Neural progenitor cell (in vitro differentiated cells): ENCODE data around the gene UTP11. TPM values are rescaled to one million over a fixed set of nuclear protein-coding genes. Genes with fewer than 3 reads are reported as not detected.

Experiments
- DNase-seq: peaks from one replicate; pipeline ENCODE4 v3.0.0-alpha.2; 2016; ENCODE audit warnings: low spot score
- H2AFZ ChIP-seq: fragments of 200-600 bp; sonication (generic); replicated peaks from 2 replicates; pipeline ENCODE4 v1.6.1; 2016; ENCODE audit warnings: antibody characterized with exemption
- H3F3A ChIP-seq: fragments of 200-600 bp; sonication (generic); 2 replicates; pipeline ENCODE4 v1.6.1; 2016; ENCODE audit warnings: antibody characterized with exemption, low read depth
- H3K27ac ChIP-seq: fragments of 200-600 bp; sonication (generic); 2 replicates; pipeline ENCODE4 v1.5.1; 2016; ENCODE audit warnings: mild to moderate bottlenecking
- H3K27me3 ChIP-seq: fragments of 200-600 bp; sonication (generic); 2 replicates; pipeline ENCODE4 v1.6.1; 2016; ENCODE audit warnings: mild to moderate bottlenecking, moderate library complexity
- H3K36me3 ChIP-seq: fragments of 200-600 bp; sonication (generic); 2 replicates; pipeline ENCODE4 v1.5.1; 2016
- H3K4me1 ChIP-seq: fragments of 200-600 bp; sonication (generic); 2 replicates; pipeline ENCODE4 v1.6.1; 2016; ENCODE audit warnings: mixed run types
- H3K4me2 ChIP-seq: fragments of 200-600 bp; sonication (generic); 2 replicates; pipeline ENCODE4 v1.6.1; 2016
- H3K4me3 ChIP-seq: fragments of 200-600 bp; sonication (generic); 2 replicates; pipeline ENCODE4 v1.5.1; 2016
- H3K79me2 ChIP-seq: fragments of 200-600 bp; sonication (generic); 2 replicates; pipeline ENCODE4 v1.6.1; 2016; ENCODE audit warnings: low read depth
- H3K9ac ChIP-seq: fragments of 200-600 bp; sonication (generic); 2 replicates; pipeline ENCODE4 v1.6.1; 2016
- H3K9me3 ChIP-seq: fragments of 200-600 bp; sonication (generic); 2 replicates; pipeline ENCODE4 v1.5.1; 2016; ENCODE audit warnings: low read depth
- H4K20me1 ChIP-seq: fragments of 200-600 bp; sonication (generic); 2 replicates; pipeline ENCODE4 v1.6.1; 2016; ENCODE audit warnings: low read depth
- H3K27ac Mint-ChIP-seq: 3 replicates; pipeline ENCODE4 v1.8.0; 2021; ENCODE audit warnings: mixed read lengths
- H3K27me3 Mint-ChIP-seq: 2 replicates; pipeline ENCODE4 v1.8.0; 2022; ENCODE audit warnings: low read depth, mild to moderate bottlenecking, inconsistent platforms, moderate library complexity, mixed read lengths; ENCODE audit not compliant: insufficient read depth
- H3K36me3 Mint-ChIP-seq: 3 replicates; pipeline ENCODE4 v1.8.0; 2021; ENCODE audit warnings: mixed read lengths
- H3K4me1 Mint-ChIP-seq: 3 replicates; pipeline ENCODE4 v1.8.0; 2021; ENCODE audit warnings: mixed read lengths
- H3K4me3 Mint-ChIP-seq: 3 replicates; pipeline ENCODE4 v1.8.0; 2021; ENCODE audit warnings: mild to moderate bottlenecking, moderate library complexity, mixed read lengths
- H3K9me3 Mint-ChIP-seq: 3 replicates; pipeline ENCODE4 v1.8.0; 2020; ENCODE audit warnings: mixed read lengths
- CTCF ChIP-seq: fragments of 200-600 bp; sonication (generic); IDR thresholded peaks from 2 replicates; pipeline ENCODE4 v1.5.1; 2017; ENCODE audit warnings: antibody characterized with exemption, mild to moderate bottlenecking
- EZH2 ChIP-seq: fragments of 200-600 bp; sonication (generic); IDR thresholded peaks from 2 replicates; pipeline ENCODE4 v1.6.1; 2017; ENCODE audit warnings: antibody characterized with exemption, mild to moderate bottlenecking, moderate library complexity
- EZH2phosphoT487 ChIP-seq: fragments of 200-600 bp; sonication (generic); IDR thresholded peaks from 2 replicates; pipeline ENCODE4 v1.6.1; 2017; ENCODE audit warnings: antibody characterized with exemption
- total RNA-seq: library from RNA; depleted of rRNA; stranded (reverse); fragments of >200 nt; gene quantifications from 2 replicates; pipeline ENCODE4 v1.2.3, GENCODE V29; 2015; ENCODE audit warnings: low replicate concordance

Gene UTP11
- total RNA-seq, 1 donor from 2014 or later: 86.0 TPM

GRCh38 chr1:38014724-38015424 is 2.3 kb downstream of the UTP11 start:
- peaks cover 11% of the 10 kb centered on the region for H3K4me1 Mint-ChIP-seq
- Histone ChIP-seq H3K9me3 (no peaks in the 10 kb centered on the region), H3K4me2 (no peak overlapping the region), H3K9ac (no peak overlapping the region), H4K20me1 (peaks cover 21% of the 10 kb centered on the region), H3K79me2 (peaks cover 64% of the 10 kb centered on the region), H2AFZ (no peak overlapping the region), H3K27ac (no peak overlapping the region), H3K27me3 (no peaks in the 10 kb centered on the region), H3K4me1 (peaks cover 9% of the 10 kb centered on the region), H3K4me3 (no peak overlapping the region), H3K36me3 (peaks cover 5% of the 10 kb centered on the region), H3F3A (peaks cover 33% of the 10 kb centered on the region)
- no peak for DNase-seq
- H3K27ac Mint-ChIP-seq: no peak overlapping the region
- peaks cover 8% of the 10 kb centered on the region for H3K36me3 Mint-ChIP-seq
- no peaks in the 10 kb centered on the region for H3K9me3 Mint-ChIP-seq
- TF ChIP-seq EZH2 (no peak), CTCF (no peak), EZH2phosphoT487 (no peak)
- H3K27me3 Mint-ChIP-seq: no peaks in the 10 kb centered on the region
- H3K4me3 Mint-ChIP-seq: no peak overlapping the region

- no peak for DNase-seq
- peaks cover 11% of the 10 kb centered on the region for H3K36me3 Mint-ChIP-seq
- Histone ChIP-seq H3K9ac (no peak overlapping the region), H3K27me3 (no peaks in the 10 kb centered on the region), H3K27ac (no peak overlapping the region), H3F3A (peaks cover 31% of the 10 kb centered on the region), H2AFZ (no peak overlapping the region), H3K4me2 (no peak overlapping the region), H3K79me2 (peaks cover 72% of the 10 kb centered on the region), H3K4me1 (peaks cover 9% of the 10 kb centered on the region), H3K36me3 (peaks cover 7% of the 10 kb centered on the region), H3K4me3 (no peak overlapping the region), H4K20me1 (peaks cover 21% of the 10 kb centered on the region), H3K9me3 (no peaks in the 10 kb centered on the region)
- TF ChIP-seq EZH2phosphoT487: no peak
- no peak for TF ChIP-seq EZH2
- TF ChIP-seq CTCF: no peak
- no peak overlapping the region for H3K4me3 Mint-ChIP-seq
- no peak overlapping the region for H3K27ac Mint-ChIP-seq
- H3K4me1 Mint-ChIP-seq: peaks cover 11% of the 10 kb centered on the region
- no peaks in the 10 kb centered on the region for H3K9me3 Mint-ChIP-seq
- H3K27me3 Mint-ChIP-seq: no peaks in the 10 kb centered on the region
Observed at GRCh38 chr1:38015978-38016725, 3.6 kb downstream of the UTP11 start.

- Mint-ChIP-seq H3K4me3 (no peak overlapping the region), H3K27me3 (peaks cover 7% of the 10 kb centered on the region), H3K36me3 (peaks cover 19% of the 10 kb centered on the region), H3K9me3 (no peaks in the 10 kb centered on the region), H3K27ac (no peak overlapping the region), H3K4me1 (peaks cover 2% of the 10 kb centered on the region)
- H2AFZ ChIP-seq: no peak overlapping the region
- peaks cover 59% of the 10 kb centered on the region for H3K79me2 ChIP-seq
- DNase-seq: no peak
- H3K27ac ChIP-seq: no peak overlapping the region
- TF ChIP-seq EZH2phosphoT487 (no peak), EZH2 (no peak), CTCF (peak; percentile 63)
- no peak overlapping the region for H3K4me3 ChIP-seq
- peaks cover 9% of the 10 kb centered on the region for H4K20me1 ChIP-seq
- peaks cover 18% of the 10 kb centered on the region for H3F3A ChIP-seq
- peaks cover under 1% of the 10 kb centered on the region for H3K4me1 ChIP-seq
- H3K9me3 ChIP-seq: no peaks in the 10 kb centered on the region
- no peak overlapping the region for H3K9ac ChIP-seq
- H3K27me3 ChIP-seq: no peaks in the 10 kb centered on the region
- H3K4me2 ChIP-seq: no peak overlapping the region
- peaks cover 10% of the 10 kb centered on the region for H3K36me3 ChIP-seq
Observed at GRCh38 chr1:38018864-38019343, 6.4 kb downstream of the UTP11 start.
